HUDEP-2 (cell line): ENCODE results near the gene APOBEC3H.

ENCODE experiments used
- DNase-seq, 76 experiments: peaks; one replicate each; lab custom pipeline; 2025; ENCODE audit not compliant: unreplicated experiment in 76 of 76; lab: John Stamatoyannopoulos, UW

Gene APOBEC3H

DNA sequence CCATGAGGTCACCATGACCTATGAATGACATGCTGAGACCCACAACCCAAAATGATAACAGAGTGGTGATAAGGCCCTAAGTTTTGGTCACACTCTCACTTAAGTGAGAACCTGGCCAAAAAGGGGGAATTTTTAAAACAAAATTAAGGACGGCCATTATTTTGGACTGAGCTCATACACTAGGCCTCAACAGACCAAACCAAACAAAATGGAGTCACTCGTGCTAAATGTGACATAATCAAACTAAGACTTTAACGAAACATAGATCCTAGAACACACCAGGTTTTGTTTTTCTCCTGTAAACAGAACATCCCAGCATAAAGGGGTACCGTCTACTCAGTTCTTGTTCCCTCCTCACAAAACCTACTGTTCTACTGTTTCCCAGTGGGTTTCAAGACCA lies 11.4 kb downstream of the APOBEC3H start:
- DNase-seq = no peak

DNA sequence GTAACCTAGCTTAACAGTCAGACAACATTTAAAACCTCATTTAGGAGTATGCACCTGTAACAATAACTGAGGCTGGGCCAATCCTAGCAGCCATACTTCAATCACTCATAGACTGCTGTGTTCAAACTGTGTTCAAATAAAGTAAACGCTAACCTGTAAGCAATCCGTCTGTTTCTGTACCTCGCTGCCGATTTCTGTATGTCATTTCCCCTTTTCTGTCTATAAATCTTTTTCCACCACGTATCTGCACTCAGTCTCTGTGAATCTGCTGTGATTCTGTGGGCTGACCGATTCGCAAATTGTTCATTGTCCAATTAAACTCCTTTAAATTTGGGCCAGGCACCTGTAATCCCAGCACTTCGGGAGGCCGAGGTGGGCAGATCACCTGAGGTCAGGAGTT lies 12.3 kb downstream of the APOBEC3H start:
- DNase-seq = no peak

DNA sequence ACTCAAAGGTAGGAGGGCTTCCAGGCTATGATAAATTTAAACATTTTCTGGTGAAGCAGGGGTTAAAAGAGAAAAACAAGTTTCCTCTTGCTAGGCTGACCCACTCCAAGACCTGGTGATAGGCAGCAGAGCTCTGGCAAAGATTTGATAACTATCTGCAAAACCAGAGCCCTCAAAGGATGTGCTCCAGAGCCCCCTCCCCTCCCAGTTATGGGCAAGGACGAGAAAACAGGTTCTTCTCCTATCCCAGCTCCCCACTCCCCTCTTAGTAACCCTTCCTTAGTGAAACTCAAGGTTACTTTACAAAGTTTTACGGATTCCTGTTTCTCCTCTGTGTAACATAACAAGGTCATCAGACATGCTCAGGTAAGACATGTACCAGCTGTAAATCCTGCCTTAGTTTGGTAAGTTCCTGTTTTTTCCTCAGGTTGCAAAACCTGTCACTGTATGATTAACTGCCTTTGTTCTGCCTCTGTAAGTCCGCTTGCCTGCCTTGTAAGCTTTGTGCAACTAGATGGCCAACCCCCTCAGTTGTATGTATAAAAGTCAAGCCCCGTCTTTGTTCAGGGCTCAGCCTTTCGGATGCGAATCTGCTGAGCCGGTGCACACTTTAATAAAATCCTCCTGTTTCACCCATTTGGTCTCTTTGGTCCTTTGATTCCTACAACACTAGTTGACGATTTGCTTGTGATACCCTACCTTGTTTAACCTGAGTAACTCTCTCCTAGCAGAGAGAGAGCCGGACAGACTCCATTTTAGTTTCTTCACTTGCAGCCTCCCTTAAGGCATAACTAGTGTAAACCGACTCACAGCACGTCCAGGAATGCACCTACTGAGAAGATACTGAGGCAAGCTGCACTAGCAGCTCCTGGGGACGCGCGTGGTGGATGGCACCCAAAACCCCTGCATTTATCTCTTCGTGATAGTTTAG lies 13.9 kb downstream of the APOBEC3H start:
- no peak for DNase-seq

DNA sequence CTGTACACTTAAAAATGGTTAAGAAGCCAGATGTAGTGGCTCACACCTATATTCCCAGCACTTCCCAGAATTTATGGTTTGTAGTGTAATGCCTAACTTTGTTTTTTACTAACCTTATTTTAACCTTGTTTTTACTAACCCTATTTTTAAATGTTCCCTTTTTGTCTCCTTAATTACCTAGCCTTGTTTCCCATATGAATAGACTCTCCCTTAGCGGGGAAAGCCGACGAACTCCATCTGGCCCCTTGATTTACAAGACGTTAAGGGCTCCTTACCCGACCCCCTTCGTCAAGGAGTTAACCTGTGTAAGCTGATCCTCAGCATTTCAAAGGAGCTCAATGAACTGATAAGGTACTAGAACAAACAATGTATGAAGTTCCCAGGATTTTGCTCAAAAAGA lies 17.1 kb downstream of the APOBEC3H start:
- no peak for DNase-seq

DNA sequence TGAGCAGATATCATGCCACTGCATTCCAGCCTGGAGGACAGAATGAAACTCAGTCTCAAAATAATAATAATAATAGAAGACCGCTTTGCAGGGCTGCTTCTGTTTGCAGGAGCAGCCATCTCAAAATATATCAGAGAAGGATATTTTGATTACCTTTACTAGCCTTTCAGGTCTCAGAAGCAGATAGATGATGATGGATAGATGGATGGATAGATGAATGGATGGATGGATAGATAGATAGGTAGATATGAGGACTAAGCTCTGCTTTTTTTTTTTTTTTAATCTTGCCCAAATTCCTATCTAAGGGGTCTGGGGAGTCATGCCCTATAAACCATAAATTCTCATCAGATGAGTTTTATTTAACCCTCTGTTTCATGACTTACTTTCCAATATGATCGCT lies 18.5 kb downstream of the APOBEC3H start:
- no peak for DNase-seq

DNA sequence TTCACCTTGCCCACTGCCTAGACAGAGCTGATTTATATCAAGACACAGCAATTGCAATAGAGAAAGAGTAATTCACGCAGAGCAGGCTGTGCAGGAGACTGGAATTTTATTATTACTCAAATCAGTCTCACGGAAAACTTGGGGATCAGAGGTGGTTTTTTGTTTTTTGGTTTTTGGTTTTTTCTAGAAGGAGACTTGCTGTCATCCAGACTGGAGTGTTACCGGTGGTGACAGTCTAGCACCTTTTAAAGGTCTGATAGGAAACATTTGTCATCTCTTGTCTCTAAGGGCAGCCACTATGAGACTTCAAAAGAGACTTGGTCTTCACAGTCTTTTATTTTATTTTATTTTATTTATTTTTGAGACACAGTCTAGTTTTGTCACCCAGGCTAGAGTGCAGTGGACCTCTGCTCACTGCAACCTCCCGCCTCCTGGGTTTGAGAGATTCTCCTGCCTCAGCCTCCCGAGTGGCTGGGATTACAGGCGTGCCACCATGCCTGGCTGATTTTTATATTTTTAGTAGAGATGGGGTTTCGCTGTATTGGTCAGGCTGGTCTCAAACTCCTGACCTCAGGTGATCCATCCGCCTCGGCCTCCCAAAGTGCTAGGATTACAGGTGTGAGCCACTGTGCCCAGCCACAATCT lies 19.1 kb downstream of the APOBEC3H start:
- DNase-seq = no peak

DNA sequence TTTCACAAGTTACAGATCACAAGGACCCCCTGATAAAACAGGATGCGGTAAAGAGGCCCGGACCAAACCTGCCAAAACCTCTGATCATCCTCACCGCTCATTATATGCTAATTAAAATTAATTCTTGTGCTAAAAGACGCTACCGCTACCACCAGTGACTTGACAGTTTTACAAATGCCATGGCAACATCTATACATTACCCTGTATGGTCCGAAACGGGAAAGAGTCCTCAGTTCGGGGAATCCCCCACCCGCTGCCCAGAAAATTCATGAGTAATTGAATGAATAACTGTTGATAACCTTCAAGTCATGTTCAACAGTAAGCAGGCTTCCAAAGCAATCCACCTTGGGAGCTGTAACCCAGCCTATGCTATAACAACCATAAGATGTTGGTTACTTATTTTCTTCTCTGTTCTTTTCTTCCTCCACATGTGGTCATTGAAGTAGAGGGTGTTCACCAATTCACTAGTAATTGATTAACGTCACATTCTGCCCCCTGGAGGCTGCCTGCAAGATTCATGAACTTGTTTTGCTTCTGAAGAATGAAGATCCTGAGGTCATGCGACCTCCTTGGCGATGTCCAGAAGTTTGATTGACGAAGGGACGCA lies 20.6 kb downstream of the APOBEC3H start:
- peak in 61 of 76 experiments; percentile 6 to 70 (median 43) for DNase-seq

DNA sequence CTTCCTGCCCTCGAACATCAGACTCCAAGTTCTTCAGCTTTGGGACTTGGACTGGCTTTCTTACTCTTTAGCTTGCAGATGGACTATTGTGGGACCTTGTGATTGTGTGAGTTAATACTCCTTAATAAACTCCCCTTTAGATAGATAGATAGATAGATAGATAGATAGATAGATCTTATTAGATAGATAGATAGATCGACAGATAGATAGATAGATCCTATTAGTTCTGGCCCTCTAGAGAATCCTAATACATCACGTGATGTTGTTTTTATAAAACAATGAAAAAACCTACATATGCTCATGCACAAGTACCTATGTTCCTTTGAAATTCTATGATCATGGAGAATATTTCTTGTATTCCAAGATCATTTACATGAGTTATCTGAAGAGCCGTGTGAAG lies 23.9 kb downstream of the APOBEC3H start:
- no peak for DNase-seq

DNA sequence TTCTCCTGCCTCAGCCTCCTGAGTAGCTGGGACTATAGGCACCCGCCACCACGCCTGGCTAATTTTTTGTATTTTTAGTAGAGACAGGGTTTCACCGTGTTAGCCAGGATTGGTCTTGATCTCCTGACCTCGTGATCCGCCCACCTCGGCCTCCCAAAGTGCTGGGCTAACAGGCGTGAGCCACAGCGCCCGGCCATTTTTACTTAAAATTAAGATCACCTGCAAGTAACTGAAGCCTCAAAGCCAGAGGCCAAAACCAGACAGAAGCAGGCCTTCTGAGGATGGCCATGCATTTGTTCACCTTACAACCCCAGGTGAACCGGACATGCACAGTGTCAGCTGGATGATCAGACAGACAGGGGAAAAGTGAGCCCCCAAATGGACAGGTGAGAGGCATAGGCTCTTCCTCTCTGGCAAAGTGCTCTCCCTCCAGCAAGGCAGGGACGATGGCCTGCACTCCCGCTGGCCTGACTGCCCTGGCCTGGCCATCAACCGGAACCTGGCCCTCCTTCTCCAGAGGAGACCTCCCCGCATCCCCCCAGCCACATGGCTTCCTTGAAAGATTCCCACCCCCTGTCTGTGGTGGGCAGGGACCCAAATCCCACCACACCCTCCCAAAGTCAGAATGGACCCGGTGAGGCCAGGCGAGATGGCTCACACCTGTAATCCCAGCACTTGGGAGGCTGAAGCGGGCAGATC lies 25.9 kb downstream of the APOBEC3H start:
- no peak for DNase-seq

DNA sequence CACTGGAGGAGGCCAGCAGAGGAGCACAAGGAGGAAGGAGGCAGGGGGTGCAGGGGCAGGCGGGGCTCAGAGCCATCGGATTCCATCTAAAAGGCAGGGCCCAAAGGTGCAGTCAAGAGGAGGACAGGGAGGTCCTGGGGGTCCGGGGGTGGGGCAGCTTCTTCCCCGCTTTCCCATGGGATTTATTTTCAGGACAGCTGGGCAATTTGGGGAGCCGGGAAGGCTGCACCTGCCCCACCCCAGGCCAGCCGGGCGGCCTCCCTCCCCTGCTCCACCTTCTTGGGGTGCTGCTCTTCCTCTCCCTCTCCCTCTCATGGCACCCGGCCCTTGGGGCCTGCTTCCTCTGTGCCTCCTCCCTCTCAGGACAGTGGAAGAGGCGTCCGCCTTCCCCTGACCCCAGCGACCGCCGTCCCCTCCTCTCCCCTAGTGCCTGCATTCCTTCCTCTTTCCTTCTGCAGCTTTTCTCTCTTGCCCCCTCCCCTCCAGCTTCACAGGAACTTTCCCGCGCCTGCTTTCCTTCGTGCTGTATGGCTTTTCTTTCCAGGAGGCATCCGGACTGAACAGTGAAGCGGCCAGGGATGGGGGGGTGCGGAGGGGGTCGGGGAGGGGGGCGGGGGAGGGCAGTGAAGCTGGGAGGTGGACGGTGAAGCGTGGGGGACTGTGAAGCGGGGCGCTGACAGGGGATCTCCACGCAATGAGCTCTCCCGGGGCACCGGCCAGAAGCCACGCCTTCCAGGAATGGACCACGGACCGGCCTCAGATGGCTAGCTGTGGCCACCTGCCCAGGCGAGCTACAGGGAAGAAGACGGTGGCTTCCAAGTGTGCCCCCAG lies 26.9 kb downstream of the APOBEC3H start:
- DNase-seq = no peak

DNA sequence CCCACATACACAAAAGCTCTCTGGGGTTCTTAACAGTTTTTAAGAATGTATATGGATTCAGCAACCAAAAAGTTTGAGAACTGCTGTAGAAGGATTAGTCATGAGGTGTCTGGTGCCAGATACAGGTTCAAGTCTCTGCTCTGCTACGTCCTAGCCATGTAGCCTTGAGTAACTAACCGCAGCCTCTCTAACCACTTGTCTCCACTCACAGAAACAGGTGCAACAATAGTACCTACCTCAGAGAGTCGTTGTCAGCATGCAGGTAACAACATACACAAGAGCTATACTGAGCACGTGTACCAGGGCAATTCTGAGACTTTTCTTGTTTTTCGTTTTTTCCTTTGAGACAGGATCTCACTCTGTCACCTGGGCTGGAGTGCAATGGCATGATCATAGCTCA lies 28.6 kb downstream of the APOBEC3H start:
- no peak for DNase-seq

DNA sequence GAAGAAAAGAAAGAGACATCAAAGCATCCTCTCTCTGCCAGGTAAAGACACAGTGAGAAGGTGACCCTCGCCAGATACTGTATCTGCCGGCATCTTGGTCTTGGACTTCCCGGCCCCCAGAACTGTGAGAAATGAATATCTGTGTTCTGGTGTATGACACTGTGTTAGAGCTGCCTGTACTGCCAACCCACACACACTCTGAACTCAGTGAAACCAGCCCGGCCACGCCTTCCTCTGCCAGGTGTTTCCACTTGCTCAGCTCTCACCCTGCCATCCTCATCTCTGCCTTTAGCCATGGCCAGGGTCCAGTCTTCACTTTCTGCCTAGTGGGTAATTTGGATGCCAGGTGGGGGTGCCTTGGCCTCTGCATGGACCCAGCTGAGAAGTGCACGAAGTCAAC lies 31.5 kb downstream of the APOBEC3H start:
- DNase-seq = no peak

DNA sequence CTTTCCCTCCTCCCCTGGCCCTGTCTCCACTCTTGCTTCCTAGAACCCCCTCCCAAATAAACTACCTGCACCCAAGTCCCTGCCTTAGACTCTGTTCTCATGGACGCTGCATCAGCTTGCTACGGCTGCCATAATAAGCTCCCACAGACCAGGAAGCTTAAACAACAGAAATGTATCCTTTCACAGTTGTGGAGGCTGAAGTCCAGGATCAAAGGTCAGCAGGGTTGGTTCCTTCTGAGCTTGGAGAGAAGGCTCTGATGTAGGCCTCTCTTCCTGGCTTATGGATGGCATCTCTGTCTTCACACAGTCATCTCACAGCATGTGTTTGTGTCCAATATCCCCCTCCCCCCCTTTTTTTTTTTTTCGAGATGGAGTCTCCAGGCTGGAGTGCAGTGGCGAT lies 32.0 kb downstream of the APOBEC3H start:
- DNase-seq = no peak

DNA sequence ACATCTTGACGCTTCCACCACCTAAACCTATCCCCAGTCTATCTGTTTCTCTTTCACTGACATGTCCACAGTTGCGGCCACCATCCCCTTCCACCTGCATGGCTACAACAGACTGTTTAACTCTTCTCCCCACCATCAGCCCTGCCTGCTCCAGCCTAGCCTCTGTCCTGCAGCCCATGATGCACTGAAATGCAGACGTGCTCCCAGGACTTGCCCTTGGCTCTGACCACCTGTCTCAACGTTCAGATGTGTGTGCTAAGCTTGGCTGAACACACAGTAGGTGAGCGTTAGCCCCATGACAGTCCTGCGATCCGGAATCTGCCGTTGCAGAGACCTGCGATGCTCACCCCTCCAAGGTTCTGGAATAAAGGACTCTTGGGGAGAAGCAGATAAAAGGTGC lies 32.7 kb downstream of the APOBEC3H start:
- no peak for DNase-seq

DNA sequence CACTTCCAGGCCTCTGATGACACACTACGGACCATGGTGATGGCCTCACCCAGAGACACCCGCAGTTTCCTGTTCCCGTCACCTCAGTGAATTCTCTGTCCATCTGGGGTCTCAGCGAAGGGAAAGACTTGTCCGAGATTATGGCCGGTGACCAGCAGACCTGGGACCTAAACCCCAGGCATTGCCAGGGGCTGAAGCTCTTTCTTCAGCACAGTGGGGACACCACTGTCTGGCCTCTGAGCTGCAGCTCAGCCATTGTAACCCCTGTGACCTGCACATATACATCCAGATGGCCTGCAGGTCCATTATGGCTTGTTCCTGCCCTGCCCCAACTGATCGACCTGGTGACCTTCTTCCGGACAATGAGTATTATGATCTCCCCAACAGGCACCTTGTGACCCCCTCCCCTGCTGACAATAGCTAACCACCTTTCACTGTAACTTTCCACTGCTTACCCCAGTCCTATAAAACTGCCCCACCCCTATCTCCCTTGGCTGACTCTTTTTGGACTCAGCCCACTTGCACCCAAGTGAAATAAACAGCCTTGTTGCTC lies 33.2 kb downstream of the APOBEC3H start:
- DNase-seq = no peak

DNA sequence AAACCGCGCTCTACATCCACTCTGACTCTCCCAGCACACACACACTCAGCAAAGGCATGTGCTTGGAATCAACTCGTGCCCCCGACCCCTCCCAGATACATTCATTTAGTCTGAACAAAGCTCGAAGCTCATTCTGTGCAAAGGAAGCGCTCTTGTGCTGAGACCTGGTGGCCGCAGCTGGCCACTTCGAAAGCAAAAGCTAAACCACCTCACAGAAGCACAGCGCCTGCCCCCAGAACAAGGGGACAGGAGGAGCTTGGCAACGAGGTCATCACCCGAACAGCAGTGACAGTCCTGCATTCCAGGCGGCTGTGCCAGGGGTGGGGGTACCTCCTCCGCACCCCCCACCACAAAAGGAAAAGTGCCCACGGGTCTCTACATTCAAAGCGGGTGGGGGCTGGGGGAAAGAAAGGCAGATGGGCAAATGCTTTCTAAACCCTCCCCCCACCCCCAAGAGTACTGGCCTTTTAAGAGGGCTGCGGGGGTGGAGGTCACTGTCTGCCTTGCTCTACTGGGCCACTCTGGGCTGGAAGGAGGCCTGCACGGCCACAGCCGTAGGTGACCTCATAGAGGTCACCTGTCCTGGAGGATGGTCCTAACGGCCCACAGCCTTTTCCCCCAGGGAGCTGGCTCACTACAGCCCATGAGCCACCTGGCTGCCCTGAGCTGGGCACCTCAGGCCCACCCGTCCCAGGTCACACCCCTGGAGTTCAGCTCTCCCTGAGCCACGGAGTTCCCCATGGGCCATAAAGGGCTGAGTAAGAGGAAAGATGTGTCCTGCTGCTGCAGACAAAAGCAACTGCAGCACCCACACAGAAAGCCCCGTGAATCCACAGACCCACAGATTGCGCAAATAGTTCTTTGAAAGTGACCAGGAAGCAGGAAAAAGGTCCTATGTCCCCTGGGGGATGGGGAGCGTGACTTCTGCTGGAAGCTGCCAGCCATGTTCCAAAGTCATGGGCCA lies 34.1 kb downstream of the APOBEC3H start:
- no peak for DNase-seq

DNA sequence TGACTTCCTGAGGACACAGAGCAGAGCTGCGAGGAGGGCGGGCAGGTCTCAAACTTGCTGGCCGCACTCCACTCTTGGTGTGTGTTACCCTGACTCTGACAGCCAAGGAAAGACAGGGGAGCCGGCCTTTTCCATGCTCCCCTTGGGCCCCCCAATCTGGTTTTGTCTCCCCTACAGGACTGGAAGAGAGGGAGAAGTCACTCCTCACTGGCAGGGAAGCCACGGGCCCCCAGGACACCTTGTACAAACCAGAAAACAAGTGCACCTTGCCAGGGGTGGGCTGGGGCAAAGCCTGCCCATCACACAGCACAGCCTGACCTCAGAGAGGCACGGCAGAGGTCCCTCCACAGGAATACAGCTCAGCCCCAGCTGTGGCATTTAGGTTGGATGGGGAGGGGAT lies 35.2 kb downstream of the APOBEC3H start:
- no peak for DNase-seq

DNA sequence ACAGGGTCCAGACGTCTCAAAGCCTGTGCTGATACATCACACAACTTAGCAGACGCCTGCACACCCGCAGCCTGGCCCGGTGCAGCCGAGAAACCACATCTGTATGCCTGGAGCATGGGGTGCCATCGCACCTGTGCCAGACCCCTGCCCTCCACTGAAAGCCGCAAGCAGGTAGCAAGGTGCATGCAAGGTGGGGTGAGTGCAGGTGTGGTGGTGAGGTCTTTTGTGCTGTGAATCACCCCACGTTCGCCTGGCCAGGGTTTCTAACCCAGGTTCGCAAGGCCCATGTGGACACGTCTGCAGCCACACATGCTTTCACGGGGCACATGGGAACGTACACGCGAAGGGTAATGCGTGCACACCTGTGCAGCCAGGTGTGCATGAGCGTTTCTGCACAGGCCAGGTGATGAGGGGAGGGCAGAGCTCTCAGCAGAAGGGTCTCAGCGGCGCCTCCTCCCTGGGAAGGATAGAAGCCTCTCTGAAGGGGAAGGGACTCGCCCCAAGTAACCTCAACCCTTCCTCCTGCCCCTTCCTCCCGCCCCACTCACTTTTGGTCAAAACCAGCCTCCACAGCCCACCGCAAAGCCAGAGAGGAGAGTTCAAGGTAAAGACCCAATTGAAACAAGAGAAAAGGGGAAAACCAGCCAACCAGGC lies 36.0 kb downstream of the APOBEC3H start:
- DNase-seq = no peak
